AG04449 (cell line): Measurements from ENCODE around the gene JMJD1C.

Experiments
- CTCF ChIA-PET: fragments of 350-600 bp; formaldehyde crosslinking; extraction: SDS; loops from one replicate; lab custom pipeline; 2021; ENCODE audit warnings: antibody characterized with exemption; lab: Yijun Ruan, JAX
- POLR2A ChIA-PET: fragments of 400-600, 350-600 bp; formaldehyde crosslinking; extraction: SDS; loops from one replicate; lab custom pipeline; 2020; ENCODE audit warnings: antibody characterized with exemption, inconsistent platforms; lab: Yijun Ruan, JAX
- DNase-seq: peaks from one replicate; pipeline ENCODE4 v3.0.0-alpha.2; 2010; ENCODE audit warnings: low read depth, low spot score
- H3K4me3 ChIP-seq: 2 replicates; pipeline ENCODE4 v1.5.1; 2011; ENCODE audit warnings: low read depth, mild to moderate bottlenecking, control low read depth, low read length
- TF ChIP-seq, protein P1 (sequence below): IDR thresholded peaks from one replicate; pipeline ENCODE4 v1.5.1; 2011; ENCODE audit warnings: mild to moderate bottlenecking, moderate library complexity, low read length, control low read depth, inconsistent platforms; ENCODE audit not compliant: insufficient read depth; ENCODE audit errors: missing control alignments

The JMJD1C gene

GRCh38 chr10:63252095-63252762 is 213.5 kb downstream of the JMJD1C start:
- TF ChIP-seq, protein P1, sequence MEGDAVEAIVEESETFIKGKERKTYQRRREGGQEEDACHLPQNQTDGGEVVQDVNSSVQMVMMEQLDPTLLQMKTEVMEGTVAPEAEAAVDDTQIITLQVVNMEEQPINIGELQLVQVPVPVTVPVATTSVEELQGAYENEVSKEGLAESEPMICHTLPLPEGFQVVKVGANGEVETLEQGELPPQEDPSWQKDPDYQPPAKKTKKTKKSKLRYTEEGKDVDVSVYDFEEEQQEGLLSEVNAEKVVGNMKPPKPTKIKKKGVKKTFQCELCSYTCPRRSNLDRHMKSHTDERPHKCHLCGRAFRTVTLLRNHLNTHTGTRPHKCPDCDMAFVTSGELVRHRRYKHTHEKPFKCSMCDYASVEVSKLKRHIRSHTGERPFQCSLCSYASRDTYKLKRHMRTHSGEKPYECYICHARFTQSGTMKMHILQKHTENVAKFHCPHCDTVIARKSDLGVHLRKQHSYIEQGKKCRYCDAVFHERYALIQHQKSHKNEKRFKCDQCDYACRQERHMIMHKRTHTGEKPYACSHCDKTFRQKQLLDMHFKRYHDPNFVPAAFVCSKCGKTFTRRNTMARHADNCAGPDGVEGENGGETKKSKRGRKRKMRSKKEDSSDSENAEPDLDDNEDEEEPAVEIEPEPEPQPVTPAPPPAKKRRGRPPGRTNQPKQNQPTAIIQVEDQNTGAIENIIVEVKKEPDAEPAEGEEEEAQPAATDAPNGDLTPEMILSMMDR: no peak
- ChIA-PET CTCF (no interaction called here), POLR2A (no interaction called here)
- no peak for DNase-seq
- no peak overlapping the region for H3K4me3 ChIP-seq

- H3K4me3 ChIP-seq: no peak overlapping the region
- ChIA-PET CTCF (no interaction called here), POLR2A (no interaction called here)
- TF ChIP-seq, protein P1: no peak
- DNase-seq: no peak
Observed at GRCh38 chr10:63250032-63250431, 215.7 kb downstream of the JMJD1C start.

DNA sequence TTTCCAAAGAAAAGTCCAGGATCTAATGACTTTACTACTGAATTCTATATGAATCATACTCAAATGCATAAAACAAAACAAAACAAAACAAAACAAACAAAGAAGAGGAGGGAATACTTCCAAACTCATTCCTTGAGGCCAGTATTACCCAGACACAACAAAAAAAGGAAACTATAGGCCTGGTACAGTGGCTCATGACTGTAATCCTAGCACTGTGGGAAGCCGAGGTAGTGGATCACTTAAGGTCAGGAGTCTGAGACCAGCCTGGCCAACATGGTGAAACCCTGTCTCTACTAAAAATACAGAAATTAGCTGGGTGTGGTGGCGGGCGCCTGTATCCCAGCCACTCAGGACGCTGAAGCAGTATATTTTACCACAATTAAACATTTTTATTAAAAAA is 218.0 kb downstream of the JMJD1C start:
- H3K4me3 ChIP-seq: no peak overlapping the region
- TF ChIP-seq, protein P1: no peak
- DNase-seq: no peak
- POLR2A ChIA-PET: no interaction called here
- CTCF ChIA-PET: no interaction called here

DNA sequence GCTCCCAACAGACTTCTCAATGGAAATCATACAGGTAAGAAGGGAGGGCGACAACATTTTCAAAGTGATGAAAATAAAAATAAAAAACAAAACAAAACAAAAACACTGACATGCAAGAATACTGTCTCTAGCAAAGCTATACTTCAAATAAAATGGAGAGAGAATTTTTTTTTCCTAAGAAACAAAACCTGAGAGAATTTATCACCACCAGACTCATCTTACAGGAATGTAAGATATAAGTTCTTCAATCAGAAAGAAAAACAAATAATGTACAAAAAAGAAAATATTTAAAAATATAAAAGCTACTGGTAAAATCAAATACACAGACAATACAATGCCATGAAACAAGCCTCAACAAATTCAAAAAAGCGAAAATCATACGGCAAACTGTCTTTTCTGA is 219.4 kb downstream of the JMJD1C start:
- ChIA-PET CTCF (no interaction called here), POLR2A (no interaction called here)
- TF ChIP-seq, protein P1: no peak
- no peak overlapping the region for H3K4me3 ChIP-seq
- DNase-seq: no peak

- POLR2A ChIA-PET: no interaction called here
Observed at GRCh38 chr10:63241841-63242281, 223.9 kb downstream of the JMJD1C start.

DNA sequence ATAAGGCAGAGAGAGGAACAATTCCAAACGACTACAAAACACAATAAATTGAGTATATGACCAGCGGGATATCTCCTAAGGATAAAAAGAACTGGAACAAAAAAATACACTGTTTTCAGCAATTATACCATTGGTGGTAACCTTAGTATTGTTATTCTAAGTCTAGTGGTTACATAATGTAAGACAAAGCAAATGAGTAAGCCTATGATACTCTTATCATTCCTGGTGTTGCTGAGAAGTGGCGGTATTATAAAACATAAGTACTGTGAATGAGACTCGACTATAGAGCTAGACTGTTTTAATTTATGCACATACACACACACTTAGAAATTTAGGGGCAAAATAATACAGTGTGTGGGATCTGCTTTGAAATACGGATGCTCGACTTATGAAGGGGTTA is 225.0 kb downstream of the JMJD1C start:
- ChIA-PET POLR2A (no interaction called here), CTCF (interaction anchor here (1.0 kb wide), 1 partner anchor 23 kb away, joined by 3 read pairs; no protein-coding TSS in a partner anchor)
- DNase-seq: no peak
- H3K4me3 ChIP-seq: no peak overlapping the region
- TF ChIP-seq, protein P1: no peak

More at GRCh38 chr10:63241841-63242281, 223.9 kb downstream of the JMJD1C start:
- no peak overlapping the region for H3K4me3 ChIP-seq
- TF ChIP-seq, protein P1: no peak
- CTCF ChIA-PET: interaction anchor here (0.7 kb wide), 1 partner anchor 23 kb away, joined by 4 read pairs; no protein-coding TSS in a partner anchor
- no peak for DNase-seq
